HG03095 (cell line): ENCODE results near the gene GBF1.
"Not testable (repeated sequence)": the region's sequence is repeated elsewhere in the genome, so short reads cannot be mapped to it uniquely, and the experiment has no call there.

ENCODE experiments used
- ATAC-seq: cut with Tn5 transposase; IDR thresholded peaks from one replicate; pipeline ENCODE4 v1.9.1; 2021; ENCODE audit warnings: moderate library complexity; ENCODE audit not compliant: unreplicated experiment

The GBF1 gene

DNA sequence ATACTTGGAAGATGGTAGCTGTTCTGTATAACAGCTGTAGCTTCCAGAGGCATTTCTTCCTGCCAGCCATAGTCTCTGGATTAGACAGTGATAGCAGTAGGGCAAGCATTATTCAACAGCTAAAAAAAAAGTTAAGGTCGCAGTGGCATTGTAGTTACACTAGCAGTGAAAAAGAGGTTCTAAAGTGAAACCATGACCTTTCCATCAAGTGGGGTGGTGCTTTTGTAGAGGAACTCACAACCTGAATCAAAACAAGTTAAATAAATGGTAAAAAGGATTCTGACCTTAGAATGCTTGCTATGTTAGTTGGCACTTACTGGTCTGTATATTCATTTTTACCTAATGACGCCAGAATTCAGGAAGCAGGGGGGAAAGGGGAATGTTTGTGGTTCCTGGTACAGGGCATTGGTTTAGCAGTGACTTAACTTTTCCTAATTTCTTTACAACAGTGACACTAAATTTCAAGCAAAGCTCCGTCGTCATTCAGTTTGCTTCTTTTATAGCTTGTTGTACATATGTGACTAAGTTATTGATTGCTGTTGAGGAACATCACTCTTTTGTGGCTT lies 55.0 kb downstream of the GBF1 start:
- ATAC-seq = no peak

DNA sequence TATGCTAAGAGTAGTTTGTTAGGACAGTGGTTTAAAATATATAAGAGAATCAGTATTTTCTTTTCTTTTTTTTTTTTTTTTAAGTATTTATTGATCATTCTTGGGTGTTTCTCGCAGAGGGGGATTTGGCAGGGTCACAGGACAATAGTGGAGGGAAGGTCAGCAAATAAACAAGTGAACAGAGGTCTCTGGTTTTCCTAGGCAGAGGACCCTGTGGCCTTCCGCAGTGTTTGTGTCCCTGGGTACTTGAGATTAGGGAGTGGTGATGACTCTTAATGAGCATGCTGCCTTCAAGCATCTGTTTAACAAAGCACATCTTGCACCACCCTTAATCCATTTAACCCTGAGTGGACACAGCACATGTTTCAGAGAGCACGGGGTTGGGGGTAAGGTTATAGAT lies 55.6 kb downstream of the GBF1 start:
- ATAC-seq = not testable (repeated sequence)

DNA sequence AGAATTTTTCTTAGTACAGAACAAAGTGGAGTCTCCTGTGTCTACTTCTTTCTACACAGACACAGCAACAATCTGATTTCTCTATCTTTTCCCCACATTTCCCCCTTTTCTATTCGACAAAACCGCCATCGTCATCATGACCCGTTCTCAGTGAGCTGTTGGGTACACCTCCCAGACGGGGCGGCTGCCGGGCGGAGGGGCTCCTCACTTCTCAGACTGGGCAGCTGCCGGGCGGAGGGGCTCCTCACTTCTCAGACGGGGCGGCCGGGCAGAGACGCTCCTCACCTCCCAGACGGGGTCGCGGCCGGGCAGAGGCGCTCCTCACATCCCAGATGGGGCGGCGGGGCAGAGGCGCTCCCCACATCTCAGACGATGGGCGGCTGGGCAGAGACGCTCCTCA lies 56.0 kb downstream of the GBF1 start:
- ATAC-seq = not testable (repeated sequence)

DNA sequence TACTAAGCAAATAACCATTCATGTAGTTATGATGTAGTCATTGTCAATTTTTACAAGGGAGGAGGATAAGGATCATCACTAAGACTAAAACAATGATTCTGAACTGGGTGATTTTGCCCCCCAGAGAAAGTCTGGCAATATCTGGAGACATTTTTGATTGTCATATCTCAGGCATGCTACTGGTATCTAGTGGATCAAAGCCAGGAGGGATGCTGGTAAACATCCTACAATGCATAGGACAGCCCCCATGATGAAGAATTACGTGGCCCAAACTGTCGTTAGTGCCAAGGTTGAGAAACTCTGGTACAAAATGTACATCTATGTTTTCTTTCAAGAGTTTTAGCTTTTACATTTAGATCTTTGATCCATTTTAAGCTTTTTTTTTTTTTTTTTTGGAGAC lies 57.3 kb downstream of the GBF1 start:
- no peak for ATAC-seq

DNA sequence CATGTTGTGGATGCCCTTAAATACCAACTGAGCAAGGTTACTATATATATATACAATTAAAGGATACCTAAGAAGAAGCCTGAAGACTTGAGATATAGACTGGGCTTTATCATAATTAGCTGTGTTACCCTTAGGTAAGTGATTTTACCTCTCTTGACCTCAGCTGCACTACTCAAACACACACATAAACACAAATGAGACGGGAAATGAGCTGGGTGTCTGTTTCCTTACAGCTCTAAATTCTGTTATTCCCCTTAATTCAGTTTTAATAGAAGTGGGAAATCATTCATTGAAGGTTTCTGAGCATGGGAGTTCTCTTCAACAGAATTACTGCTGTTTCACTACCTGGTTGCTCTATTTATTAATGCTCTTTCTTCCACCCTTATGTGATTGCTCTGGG lies 60.7 kb downstream of the GBF1 start:
- ATAC-seq = no peak

DNA sequence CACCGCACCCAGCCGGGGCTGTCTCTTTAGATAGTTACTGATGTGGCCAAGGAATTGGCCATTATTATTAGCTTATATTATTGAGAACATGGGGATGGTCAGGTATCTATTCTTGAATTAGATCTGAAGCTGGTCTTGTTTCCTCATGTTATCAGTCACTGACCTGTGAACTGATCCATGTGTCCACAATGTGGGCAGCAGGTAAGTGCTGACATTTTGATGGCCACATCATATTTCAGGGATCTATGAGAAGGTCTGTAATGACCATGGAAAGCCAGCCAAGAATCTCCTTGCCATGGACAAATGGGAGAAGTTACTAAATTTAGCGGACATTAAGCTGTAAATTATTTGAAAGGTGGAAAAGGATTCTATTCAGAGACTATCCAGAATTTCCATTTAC lies 61.4 kb downstream of the GBF1 start:
- ATAC-seq = no peak

DNA sequence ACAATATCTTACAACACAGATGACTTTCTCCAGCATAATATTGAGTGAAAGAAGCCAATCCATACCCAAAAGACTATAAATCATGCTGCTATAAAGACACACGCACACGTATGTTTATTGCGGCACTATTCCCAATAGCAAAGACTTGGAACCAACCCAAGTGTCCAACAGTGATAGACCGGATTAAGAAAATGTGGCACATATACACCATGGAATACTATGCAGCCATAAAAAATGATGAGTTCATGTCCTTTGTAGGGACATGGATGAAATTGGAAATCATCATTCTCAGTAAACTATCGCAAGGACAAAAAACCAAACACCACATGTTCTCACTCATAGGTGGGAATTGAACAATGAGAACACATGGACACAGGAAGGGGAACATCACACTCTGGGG lies 63.0 kb downstream of the GBF1 start:
- ATAC-seq = not testable (repeated sequence)

DNA sequence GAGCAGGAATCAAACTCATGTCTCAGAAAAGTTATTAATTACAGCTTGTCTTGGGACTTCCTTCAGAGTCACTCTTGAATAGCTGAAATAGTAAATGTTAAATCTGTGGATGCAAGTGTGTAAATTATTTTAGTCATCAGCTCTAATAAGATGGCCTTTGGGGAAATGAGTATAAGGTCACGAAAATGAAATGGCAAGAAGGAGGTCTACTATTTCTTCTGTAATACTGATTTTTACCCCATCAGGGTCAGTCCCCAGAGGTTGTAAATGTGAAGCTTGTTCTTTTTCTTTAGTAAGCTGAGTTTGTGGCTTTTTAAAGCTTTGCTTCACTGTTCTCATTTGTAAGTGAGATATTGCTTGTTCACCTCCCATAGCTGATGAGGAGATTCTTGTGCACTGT lies 63.9 kb downstream of the GBF1 start:
- no peak for ATAC-seq

DNA sequence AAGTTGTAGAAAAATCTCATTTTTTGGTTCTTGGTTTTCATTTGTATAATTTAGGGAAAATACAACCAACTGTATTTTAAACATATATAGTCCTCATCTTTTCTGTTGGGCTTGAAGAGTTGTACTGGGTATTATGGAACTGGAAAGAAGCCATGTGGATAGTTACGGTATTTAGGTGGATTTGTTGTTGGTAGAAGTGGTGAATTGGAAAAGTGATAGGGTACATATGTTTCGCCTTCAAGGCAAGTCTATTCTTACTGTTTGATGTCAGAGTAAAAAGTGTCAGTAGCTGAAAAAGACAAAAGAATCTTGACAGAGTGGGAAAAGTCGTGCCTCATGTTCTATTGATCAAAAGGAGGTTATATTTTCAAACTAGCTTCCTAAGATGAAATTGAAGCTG lies 64.6 kb downstream of the GBF1 start:
- ATAC-seq = no peak

DNA sequence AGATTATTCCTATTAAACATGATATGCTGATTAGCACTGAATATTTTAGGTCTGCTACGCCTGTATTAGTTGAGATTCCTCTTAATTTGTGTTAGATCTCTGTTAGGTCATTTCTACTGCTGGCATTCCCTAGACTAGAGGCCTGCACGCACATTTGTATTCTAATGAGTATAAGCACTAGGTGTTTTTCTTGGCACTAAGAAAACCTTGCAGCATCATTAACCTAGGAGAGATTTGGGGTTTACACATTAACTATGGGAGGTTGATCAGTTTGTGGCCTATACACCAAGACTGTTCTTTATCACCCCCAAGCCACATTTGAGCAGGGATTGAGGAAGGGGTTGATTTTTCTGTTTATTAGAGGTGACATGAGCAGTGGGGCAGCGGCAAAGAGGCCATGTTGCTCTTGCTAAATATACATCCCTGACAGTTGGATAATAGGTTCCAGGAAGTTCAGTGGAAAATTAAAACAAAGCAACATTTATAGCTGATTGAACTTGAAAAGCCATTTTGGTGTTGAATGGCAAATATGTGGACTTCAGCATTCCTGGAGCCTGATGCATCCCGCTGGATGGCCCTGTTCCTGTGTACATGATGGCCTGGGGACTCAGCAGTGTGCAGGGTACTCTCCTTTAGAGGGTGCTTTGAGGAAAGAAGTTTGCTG lies 65.2 kb downstream of the GBF1 start:
- ATAC-seq = no peak

DNA sequence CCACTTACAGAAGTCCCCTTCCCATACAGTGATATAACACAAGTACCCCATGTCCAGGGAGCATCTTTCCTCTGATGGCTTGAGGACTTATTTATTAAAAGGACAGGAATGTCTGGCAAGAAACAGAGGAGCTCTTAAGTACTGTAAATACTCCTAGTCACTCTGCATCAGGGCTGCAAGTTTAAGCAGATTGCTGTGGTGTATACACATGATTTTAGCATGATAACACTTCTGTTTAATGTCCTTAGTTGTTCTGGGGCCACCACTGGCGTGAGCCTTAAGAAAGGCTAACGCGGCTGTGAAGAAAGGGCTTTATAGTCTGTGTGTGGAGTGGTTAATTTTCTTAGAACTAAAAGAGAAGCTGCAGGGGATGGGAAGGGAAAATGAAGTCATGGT lies 65.7 kb downstream of the GBF1 start:
- no peak for ATAC-seq

DNA sequence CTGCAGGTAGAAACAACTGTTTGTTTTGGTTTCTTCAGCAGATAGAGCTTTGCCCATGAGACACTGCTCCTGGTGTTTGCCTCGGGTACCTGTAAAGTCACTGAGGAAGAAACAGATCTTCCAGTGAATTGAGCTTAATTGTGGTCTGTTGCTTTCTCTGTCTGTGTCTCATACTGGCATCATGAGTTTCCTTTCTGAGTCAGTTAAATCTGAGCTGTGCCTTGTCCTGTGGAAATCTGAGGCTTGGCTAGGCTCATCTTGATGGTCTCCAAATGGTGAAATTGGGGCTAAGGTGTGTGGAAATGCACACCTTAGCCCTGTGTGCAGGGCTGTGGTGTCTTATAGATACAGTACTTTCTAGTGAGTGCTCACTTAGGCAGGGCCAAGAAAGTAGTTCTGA lies 67.4 kb downstream of the GBF1 start:
- no peak for ATAC-seq

DNA sequence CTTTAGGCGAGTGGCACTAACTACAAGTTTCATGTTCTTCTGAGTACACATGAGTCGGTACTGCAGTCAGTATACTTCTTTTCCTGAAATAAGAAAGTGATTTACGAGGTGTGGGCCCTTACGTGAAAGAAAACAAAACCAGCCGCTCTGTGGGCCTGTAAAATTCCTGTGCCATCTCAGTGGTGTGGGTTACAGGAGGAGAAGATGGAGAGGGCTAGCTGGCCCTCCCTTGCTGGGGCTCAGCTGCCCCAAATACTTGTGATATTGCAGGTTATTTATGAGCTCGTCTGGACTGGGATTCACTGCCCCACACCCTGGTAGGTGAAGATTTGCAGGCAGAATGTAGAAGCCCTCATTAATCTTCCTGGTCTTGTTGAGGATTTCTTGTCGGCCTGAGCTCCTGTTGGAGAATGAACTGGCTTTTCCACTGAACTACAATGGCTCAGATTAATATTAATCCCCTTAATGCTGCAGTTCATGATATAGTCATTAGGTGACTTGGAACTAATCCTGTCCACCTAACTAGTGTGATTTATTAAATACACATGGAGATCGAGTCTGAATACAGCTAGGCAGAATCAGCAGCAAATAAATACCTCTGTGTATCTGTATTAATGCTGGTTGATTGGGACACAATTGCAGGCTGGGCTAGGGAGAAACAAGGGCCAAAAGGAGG lies 68.0 kb downstream of the GBF1 start:
- no peak for ATAC-seq

DNA sequence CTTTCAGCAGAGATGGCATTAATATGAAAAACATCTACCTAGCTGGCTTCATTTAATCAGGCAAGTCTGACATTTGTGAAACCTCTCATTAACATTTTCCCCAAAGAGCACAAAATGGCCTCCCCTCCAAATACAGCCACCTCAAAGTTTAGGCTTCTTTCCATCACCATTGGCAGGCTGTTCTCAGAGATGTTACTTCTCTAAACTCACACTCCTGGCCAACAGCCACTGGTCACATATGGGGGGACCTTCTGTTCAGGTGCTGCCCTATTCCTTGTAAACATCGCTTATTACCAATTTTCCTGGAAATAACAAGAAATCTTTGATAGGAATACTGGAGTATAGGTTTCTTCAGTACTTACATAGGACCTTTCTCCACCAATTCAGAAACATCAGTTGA lies 69.5 kb downstream of the GBF1 start:
- no peak for ATAC-seq

DNA sequence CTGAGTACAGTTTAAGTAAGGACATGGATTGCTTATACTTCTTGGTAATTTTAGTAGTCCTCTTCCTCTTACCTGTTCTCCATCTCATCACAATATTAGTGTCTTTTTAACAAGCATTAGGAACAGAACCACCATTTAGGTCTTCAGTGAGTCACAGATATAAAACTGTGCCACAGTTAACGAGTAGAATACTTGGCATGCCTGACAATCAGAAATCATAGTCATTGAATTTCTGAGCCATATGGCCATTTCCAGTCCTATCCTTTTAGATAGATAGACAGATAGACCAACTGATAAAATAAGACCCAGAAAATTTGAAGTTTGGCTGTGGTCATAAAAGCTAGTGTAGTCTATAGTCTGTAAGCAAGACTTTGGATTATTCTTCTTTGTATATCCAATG lies 71.1 kb downstream of the GBF1 start:
- no peak for ATAC-seq

DNA sequence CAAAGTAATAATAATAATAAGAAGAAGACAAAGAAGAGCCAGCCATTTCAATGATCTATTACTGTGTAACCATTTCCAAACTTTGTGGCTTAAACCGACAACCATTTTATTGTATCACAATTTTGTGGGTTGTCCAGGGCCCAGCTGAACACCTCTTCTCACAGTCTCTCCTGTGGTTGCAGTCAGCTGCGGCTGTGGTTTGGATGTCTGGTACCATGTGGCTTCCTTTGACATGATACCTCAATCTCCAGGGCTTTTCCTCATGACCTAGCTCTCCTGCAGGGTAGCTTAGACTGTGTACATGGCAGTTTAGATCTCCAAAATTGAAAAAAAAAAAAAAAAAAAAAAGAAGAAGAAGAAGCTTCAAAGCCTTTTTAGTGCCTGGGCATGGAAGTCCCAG lies 77.6 kb downstream of the GBF1 start:
- no peak for ATAC-seq

DNA sequence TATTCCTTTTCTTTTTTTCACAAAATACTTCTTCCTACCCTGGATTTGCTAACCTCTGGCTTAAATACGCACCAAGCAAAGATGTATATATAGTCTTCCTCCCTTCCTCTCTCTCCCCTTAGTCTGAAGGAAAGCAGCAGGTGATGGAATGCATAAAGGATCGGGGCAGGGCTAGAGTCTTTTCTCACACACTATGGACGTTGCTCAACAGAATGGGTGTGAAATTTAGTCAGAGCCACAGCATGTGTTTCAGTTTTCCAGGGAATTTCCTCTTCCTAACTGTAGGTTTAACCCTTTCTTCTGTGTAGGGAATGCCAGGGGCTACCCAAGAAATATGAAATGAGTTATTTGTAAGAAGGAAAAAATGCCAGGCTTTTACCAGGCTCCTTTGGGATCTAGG lies 78.7 kb downstream of the GBF1 start:
- ATAC-seq = no peak

DNA sequence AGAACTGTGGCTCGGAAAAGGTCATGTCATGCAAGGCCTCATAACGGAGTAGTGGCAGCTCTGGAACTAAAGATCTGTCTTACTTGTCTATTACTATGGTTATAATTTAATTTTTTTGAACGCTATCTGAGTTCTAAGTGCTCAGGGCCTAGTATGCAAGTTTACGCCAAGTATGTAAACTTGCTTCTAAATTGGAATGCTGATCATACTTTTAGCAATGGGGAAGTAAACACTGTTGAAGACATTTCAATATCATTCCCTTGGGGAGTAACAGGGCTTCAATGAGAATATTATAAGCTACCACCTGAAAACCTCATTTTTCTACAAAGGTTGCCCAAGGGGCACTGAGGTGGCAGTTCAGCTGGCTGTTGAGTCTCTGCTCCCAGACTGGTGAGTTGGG lies 80.7 kb downstream of the GBF1 start:
- no peak for ATAC-seq

DNA sequence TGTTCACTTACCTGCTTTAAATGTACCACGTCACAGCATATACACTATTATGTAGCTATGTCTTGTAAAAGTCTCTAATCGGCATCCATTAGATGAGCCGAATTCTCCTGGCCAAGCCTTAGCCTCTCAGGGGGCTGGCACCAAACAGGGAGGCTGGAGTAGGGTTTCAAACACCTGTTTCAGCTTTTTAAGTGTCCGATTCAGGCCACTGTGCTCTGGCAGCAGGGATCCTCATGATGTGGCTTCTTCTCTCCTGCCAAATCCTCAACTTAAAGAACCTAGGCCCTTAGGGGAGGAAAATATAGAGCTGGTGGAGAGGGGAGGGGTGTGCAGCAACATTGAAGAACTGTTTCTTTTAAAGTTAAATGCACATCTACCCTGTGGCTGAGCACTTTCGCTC lies 81.7 kb downstream of the GBF1 start:
- no peak for ATAC-seq

DNA sequence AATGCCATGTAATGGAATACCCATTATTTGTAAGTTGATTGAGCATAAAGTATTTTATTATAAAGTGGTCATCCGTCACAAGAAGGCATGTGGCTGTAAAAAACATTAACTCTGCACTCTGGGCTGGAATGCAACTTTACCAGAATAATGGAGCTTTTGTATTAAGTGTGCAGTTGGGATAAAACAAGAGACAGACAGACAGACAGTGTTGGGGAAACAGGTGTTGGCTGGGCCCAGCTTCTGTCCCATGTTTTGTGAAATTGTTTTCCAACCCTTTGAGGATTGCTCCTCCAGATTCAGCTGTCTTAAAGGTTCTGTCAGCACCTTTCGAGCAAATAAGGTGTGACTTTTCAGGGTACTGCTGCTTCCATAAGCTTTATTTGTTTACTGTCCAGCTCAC lies 82.3 kb downstream of the GBF1 start:
- no peak for ATAC-seq

DNA sequence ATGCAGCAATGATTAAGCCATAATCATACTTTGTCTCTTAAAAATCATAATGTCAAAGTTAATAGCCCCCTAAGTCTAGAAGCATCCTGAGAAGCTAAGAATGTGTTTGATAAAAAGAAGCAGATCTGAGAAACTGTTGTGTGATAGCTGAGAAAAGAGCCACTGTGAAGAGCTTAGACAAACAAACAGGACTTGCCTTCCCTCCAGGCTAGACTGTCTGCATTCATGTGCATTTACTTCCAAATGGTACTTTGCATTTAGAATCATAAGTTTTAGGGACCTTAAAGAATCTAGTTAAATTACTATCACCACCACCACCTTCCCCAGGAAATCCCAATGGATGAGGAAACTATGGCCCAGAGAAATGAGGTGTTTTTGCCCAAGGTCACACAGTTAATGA lies 87.4 kb downstream of the GBF1 start:
- no peak for ATAC-seq

DNA sequence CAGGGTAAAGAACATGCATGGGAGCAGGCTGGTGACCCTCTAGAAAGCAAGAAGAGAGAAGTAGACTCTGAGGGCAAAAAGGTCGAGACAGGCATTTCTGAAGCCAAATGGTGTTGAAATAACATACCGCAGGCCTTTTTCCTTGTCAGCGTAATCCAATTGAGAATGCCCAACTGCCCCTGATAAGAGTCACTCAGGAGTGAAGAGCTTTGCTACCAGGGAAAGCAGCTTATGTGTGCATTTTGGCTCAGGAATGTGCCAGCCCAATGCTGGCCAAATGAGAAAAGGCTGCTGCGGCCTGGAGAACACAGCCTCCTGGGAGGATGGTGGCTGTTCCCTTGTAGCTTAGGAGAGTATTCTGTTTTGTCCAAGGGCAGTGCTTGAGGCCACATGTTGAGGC lies 88.8 kb downstream of the GBF1 start:
- ATAC-seq = no peak

DNA sequence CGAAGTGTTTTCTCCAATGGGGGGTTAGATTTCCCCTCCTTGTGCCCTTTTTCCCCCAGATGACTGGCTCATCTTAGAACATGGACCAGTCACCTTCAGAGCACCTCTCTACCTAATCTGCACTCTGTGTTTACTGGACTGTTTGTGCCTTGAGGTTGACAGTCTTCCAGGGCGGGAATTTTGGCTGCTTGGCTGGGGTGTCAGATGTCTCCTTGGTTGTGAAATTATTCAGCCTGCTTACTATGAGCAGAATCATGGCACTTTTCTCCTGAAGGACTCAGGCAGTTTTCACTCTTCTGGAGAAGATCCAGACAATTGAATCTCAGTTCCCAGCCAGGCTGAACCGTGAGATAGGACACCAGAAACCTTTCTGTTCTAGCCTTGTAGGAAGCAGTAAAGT lies 89.9 kb downstream of the GBF1 start:
- ATAC-seq = no peak
